WTC11 (cell line): Measurements from ENCODE around the gene RAX2. TPM values are rescaled to one million over a fixed set of nuclear protein-coding genes. Genes with fewer than 3 reads are reported as not detected.
A peak's percentile ranks its signal among the peaks of the same experiment; 100 is the strongest.

Experiments
- ATAC-seq: fragments of 200-7000 bp; cut with Tn5 transposase; 2 replicates; pipeline ENCODE4 v1.10.0; 2021; ENCODE audit warnings: mild to moderate bottlenecking, moderate library complexity
- CTCF ChIA-PET: fragments of 300-600 bp; sonication (Branson Sonifier 250); formaldehyde crosslinking; loops from one replicate; lab custom pipeline; 2021; ENCODE audit warnings: antibody characterized with exemption; lab: Charles Lee
- POLR2A ChIA-PET: fragments of 350-600 bp; sonication (Branson Sonifier 250); formaldehyde crosslinking; loops from one replicate; lab custom pipeline; 2021; ENCODE audit warnings: antibody characterized with exemption; lab: Charles Lee
- DNase-seq: peaks from one replicate; pipeline ENCODE4 v3.0.0; 2021; ENCODE audit warnings: low spot score
- H3K27ac Mint-ChIP-seq: 2 replicates; pipeline ENCODE4 v1.8.0; 2021; ENCODE audit warnings: mixed read lengths
- H3K27me3 Mint-ChIP-seq: 2 replicates; pipeline ENCODE4 v1.8.0; 2021; ENCODE audit warnings: low read depth, mild to moderate bottlenecking, moderate library complexity, mixed read lengths
- H3K36me3 Mint-ChIP-seq: 2 replicates; pipeline ENCODE4 v1.8.0; 2021; ENCODE audit warnings: mixed read lengths
- H3K4me1 Mint-ChIP-seq: 2 replicates; pipeline ENCODE4 v1.8.0; 2022; ENCODE audit warnings: mixed read lengths
- H3K4me3 Mint-ChIP-seq: 2 replicates; pipeline ENCODE4 v1.8.0; 2021; ENCODE audit warnings: mild to moderate bottlenecking, moderate library complexity, mixed read lengths
- H3K9me3 Mint-ChIP-seq: 2 replicates; pipeline ENCODE4 v1.8.0; 2021; ENCODE audit warnings: mixed read lengths
- CREB1 ChIP-seq: sonication (generic); formaldehyde crosslinking; IDR thresholded peaks from 2 replicates; pipeline ENCODE4 v1.8.0; 2023; ENCODE audit warnings: mild to moderate bottlenecking, missing genetic modification reagents
- CREM ChIP-seq: sonication (generic); formaldehyde crosslinking; IDR thresholded peaks from 2 replicates; pipeline ENCODE4 v1.8.1; 2022; ENCODE audit warnings: mild to moderate bottlenecking, missing genetic modification reagents, moderate library complexity
- ELF4 ChIP-seq: sonication (generic); formaldehyde crosslinking; IDR thresholded peaks from 2 replicates; pipeline ENCODE4 v1.8.1; 2022; ENCODE audit warnings: low read depth, mild to moderate bottlenecking, moderate library complexity, missing genetic modification reagents
- FOXK1 ChIP-seq: sonication (generic); formaldehyde crosslinking; IDR thresholded peaks from 2 replicates; pipeline ENCODE4 v1.8.0; 2022; ENCODE audit warnings: mild to moderate bottlenecking, moderate library complexity, missing genetic modification reagents
- FOXP1 ChIP-seq: sonication (generic); formaldehyde crosslinking; IDR thresholded peaks from 2 replicates; pipeline ENCODE4 v1.8.0; 2022; ENCODE audit warnings: missing genetic modification reagents, mild to moderate bottlenecking, moderate library complexity, borderline replicate concordance
- GABPB1 ChIP-seq: sonication (generic); formaldehyde crosslinking; IDR thresholded peaks from 2 replicates; pipeline ENCODE4 v1.8.1; 2023; ENCODE audit warnings: mild to moderate bottlenecking, missing genetic modification reagents
- GTF2I ChIP-seq: fragments of 250-450 bp; sonication (Bioruptor Pico); conservative IDR thresholded peaks from 2 replicates; pipeline ENCODE4 v1.4.0; 2021; ENCODE audit warnings: mild to moderate bottlenecking
- HMGA2 ChIP-seq: fragments of 250-450 bp; sonication (Bioruptor Pico); IDR thresholded peaks from 2 replicates; pipeline ENCODE4 v1.4.0; 2021; ENCODE audit warnings: mild to moderate bottlenecking, moderate library complexity
- MYBL2 ChIP-seq: sonication (generic); formaldehyde crosslinking; IDR thresholded peaks from 2 replicates; pipeline ENCODE4 v1.8.1; 2023; ENCODE audit warnings: mild to moderate bottlenecking, moderate library complexity, missing genetic modification reagents
- PRRX2 ChIP-seq: fragments of 250-450 bp; sonication (Bioruptor Pico); IDR thresholded peaks from 2 replicates; pipeline ENCODE4 v1.8.0; 2021; ENCODE audit warnings: mild to moderate bottlenecking
- SMAD4 ChIP-seq: sonication (generic); formaldehyde crosslinking; IDR thresholded peaks from 2 replicates; pipeline ENCODE4 v1.8.0; 2022; ENCODE audit warnings: mild to moderate bottlenecking, missing genetic modification reagents
- TCF7 ChIP-seq: sonication (generic); formaldehyde crosslinking; IDR thresholded peaks from 2 replicates; pipeline ENCODE4 v1.8.0; 2022; ENCODE audit warnings: mild to moderate bottlenecking, low read depth, missing genetic modification reagents, moderate library complexity
- TP53 ChIP-seq: sonication (generic); formaldehyde crosslinking; IDR thresholded peaks from 2 replicates; pipeline ENCODE4 v1.8.1; 2023; ENCODE audit warnings: mild to moderate bottlenecking, missing genetic modification reagents
- ZBTB21 ChIP-seq: sonication (generic); formaldehyde crosslinking; IDR thresholded peaks from 2 replicates; pipeline ENCODE4 v1.8.1; 2023; ENCODE audit warnings: mild to moderate bottlenecking, missing genetic modification reagents, borderline replicate concordance
- ZNF219 ChIP-seq: sonication (generic); formaldehyde crosslinking; IDR thresholded peaks from 2 replicates; pipeline ENCODE4 v1.8.0; 2023; ENCODE audit warnings: missing genetic modification reagents, mild to moderate bottlenecking, borderline replicate concordance
- ZNF423 ChIP-seq: fragments of 250-450 bp; sonication (Bioruptor Pico); IDR thresholded peaks from 2 replicates; pipeline ENCODE4 v2.1.2; 2022; ENCODE audit warnings: mild to moderate bottlenecking, moderate library complexity
- ZNF671 ChIP-seq: fragments of 250-450 bp; sonication (Bioruptor Pico); IDR thresholded peaks from 2 replicates; pipeline ENCODE4 v1.8.0; 2021; ENCODE audit warnings: mild to moderate bottlenecking
- total RNA-seq: library from RNA; stranded (reverse); gene quantifications from 3 replicates; pipeline ENCODE4 v1.2.3, GENCODE V29; 2021
- TF ChIP-seq, protein P1 (sequence below): sonication (generic); formaldehyde crosslinking; IDR thresholded peaks from 2 replicates; pipeline ENCODE4 v1.8.1; 2023; ENCODE audit warnings: mild to moderate bottlenecking, missing genetic modification reagents, borderline replicate concordance
- TF ChIP-seq, protein P2 (sequence below): sonication (generic); formaldehyde crosslinking; IDR thresholded peaks from 2 replicates; pipeline ENCODE4 v1.8.1; 2023; ENCODE audit warnings: mild to moderate bottlenecking, missing genetic modification reagents
- TF ChIP-seq, protein P3 (sequence below): sonication (generic); formaldehyde crosslinking; IDR thresholded peaks from 2 replicates; pipeline ENCODE4 v1.8.0; 2022; ENCODE audit warnings: mild to moderate bottlenecking, missing genetic modification reagents
- TF ChIP-seq, protein P4 (sequence below): sonication (generic); formaldehyde crosslinking; IDR thresholded peaks from 2 replicates; pipeline ENCODE4 v1.8.0; 2022; ENCODE audit warnings: mild to moderate bottlenecking, missing genetic modification reagents

RAX2 gene
- total RNA-seq, 1 experiment from 2014 or later = 0.09 TPM

DNA sequence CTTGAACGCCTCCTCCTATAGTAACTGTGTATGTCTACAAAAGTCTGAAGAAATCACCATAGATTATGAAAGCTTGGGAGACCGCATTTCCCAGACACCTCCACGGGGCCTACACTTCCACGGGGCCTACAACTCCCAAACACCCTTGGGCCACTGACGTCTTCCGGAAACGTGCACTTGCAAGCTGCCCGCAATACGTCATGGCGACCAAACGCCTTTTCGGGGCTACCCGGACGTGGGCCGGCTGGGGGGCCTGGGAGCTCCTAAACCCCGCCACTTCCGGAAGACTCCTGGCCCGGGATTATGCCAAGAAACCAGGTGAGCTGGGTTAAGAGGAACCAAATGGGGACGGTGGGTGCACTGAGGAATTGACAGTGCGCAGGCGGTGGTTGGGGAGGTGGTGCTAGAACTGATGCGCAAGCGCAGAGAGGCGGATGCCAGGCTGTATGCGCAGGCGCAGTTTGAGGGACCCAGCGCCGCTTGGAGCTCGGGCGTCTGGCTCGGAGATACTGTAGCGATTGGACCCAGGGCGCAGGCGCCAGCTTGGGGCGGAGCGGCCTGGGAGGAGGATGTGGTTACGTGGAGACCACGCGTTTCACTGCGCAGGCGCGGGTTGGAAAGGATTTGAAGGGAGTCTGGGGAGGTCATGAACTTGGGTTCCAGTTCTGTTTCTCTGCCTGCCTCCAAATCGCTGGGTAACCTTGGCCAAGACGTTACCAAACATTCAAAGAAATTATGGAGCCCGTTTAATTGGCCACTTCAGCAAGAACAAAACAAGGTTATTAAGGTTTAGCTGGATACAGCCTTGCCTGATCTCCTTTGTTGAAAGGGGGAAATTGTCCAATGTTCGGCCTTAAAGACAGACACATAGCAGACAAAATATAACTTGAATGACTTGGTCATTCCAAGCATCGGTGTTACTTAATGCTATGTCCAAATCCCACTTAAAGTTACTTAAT, 9.2 kb downstream of the RAX2 start, which contains the start of gene MRPL54 (continued):
- TF ChIP-seq, protein P1, sequence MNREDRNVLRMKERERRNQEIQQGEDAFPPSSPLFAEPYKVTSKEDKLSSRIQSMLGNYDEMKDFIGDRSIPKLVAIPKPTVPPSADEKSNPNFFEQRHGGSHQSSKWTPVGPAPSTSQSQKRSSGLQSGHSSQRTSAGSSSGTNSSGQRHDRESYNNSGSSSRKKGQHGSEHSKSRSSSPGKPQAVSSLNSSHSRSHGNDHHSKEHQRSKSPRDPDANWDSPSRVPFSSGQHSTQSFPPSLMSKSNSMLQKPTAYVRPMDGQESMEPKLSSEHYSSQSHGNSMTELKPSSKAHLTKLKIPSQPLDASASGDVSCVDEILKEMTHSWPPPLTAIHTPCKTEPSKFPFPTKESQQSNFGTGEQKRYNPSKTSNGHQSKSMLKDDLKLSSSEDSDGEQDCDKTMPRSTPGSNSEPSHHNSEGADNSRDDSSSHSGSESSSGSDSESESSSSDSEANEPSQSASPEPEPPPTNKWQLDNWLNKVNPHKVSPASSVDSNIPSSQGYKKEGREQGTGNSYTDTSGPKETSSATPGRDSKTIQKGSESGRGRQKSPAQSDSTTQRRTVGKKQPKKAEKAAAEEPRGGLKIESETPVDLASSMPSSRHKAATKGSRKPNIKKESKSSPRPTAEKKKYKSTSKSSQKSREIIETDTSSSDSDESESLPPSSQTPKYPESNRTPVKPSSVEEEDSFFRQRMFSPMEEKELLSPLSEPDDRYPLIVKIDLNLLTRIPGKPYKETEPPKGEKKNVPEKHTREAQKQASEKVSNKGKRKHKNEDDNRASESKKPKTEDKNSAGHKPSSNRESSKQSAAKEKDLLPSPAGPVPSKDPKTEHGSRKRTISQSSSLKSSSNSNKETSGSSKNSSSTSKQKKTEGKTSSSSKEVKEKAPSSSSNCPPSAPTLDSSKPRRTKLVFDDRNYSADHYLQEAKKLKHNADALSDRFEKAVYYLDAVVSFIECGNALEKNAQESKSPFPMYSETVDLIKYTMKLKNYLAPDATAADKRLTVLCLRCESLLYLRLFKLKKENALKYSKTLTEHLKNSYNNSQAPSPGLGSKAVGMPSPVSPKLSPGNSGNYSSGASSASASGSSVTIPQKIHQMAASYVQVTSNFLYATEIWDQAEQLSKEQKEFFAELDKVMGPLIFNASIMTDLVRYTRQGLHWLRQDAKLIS (CRISPR knock-in tag) = no peak
- TF ChIP-seq, protein P2, sequence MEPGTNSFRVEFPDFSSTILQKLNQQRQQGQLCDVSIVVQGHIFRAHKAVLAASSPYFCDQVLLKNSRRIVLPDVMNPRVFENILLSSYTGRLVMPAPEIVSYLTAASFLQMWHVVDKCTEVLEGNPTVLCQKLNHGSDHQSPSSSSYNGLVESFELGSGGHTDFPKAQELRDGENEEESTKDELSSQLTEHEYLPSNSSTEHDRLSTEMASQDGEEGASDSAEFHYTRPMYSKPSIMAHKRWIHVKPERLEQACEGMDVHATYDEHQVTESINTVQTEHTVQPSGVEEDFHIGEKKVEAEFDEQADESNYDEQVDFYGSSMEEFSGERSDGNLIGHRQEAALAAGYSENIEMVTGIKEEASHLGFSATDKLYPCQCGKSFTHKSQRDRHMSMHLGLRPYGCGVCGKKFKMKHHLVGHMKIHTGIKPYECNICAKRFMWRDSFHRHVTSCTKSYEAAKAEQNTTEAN (CRISPR knock-in tag) = no peak
- TF ChIP-seq TCF7 (CRISPR knock-in tag) = no peak
- peak; percentile 91 for TF ChIP-seq GTF2I (CRISPR knock-in tag)
- TF ChIP-seq SMAD4 = no peak
- TF ChIP-seq ZNF423 (CRISPR knock-in tag) = no peak
- peak; percentile 84 for TF ChIP-seq GABPB1 (CRISPR knock-in tag)
- TF ChIP-seq PRRX2 (CRISPR knock-in tag) = no peak
- TF ChIP-seq FOXK1 (CRISPR knock-in tag) = peak; percentile 88
- TF ChIP-seq ZNF219 (CRISPR knock-in tag) = no peak
- TF ChIP-seq, protein P3, sequence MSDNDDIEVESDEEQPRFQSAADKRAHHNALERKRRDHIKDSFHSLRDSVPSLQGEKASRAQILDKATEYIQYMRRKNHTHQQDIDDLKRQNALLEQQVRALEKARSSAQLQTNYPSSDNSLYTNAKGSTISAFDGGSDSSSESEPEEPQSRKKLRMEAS = peak; percentile 88
- no peak for TF ChIP-seq ELF4 (CRISPR knock-in tag)
- no peak for TF ChIP-seq ZNF671 (CRISPR knock-in tag)
- TF ChIP-seq CREM (CRISPR knock-in tag) = peak; percentile 69; the same call in 1 of the 2 replicates
- TF ChIP-seq MYBL2 (CRISPR knock-in tag) = no peak
- no peak for TF ChIP-seq ZBTB21 (CRISPR knock-in tag)
- TF ChIP-seq, protein P4, sequence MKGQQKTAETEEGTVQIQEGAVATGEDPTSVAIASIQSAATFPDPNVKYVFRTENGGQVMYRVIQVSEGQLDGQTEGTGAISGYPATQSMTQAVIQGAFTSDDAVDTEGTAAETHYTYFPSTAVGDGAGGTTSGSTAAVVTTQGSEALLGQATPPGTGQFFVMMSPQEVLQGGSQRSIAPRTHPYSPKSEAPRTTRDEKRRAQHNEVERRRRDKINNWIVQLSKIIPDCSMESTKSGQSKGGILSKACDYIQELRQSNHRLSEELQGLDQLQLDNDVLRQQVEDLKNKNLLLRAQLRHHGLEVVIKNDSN (CRISPR knock-in tag) = 0 out of 2 replicates have a peak, but pooled peaks have one; percentile 22
- TF ChIP-seq CREB1 (CRISPR knock-in tag) = no peak
- no peak for TF ChIP-seq FOXP1
- no peak for TF ChIP-seq TP53 (CRISPR knock-in tag)

DNA sequence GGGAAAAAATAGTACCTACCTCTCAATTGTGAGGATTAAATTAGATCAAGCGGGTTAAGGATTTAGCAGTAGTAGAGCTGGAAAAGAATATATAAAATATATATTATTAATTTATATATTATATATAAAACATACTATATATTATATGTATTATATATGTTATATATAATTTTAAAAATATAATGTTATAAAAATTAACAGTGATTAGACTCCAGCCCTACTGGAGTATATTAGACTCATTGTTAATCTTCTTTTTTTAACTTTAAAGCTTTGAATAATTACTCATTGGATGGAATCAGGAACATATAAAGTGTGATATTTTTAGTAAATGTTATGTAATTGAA, 9.9 kb downstream of the RAX2 start:
- no peak for DNase-seq
- CTCF ChIA-PET = interaction anchor here (0.6 to 3.1 kb wide), 23 partner anchors 9 to 1907 kb away, joined by 3 to 24 read pairs (median 5); partner anchors contain the start of genes ATCAY, DAPK3 and NMRK2
- peak; percentile 90; the same call in 1 of the 2 replicates for TF ChIP-seq HMGA2 (CRISPR knock-in tag)
- no peak for TF ChIP-seq MYBL2 (CRISPR knock-in tag)
- peak overlapping the region; percentile 95 for H3K27ac Mint-ChIP-seq
- POLR2A ChIA-PET = interaction anchor here (0.6 to 1.6 kb wide), 9 partner anchors 9 to 223 kb away, joined by 3 to 6 read pairs (median 4); partner anchors contain the start of genes DAPK3 and EEF2
- peaks cover 5% of the 10 kb centered on the region for H3K36me3 Mint-ChIP-seq
- no peak for ATAC-seq
- H3K4me1 Mint-ChIP-seq = peaks cover 8% of the 10 kb centered on the region
- H3K27me3 Mint-ChIP-seq = peaks cover 3% of the 10 kb centered on the region; the same call in 1 of the 2 replicates
- H3K4me3 Mint-ChIP-seq = peak overlapping the region; percentile 97
- H3K9me3 Mint-ChIP-seq = no peaks in the 10 kb centered on the region
